ENCODE results near the gene HP. TPM values are rescaled to one million over a fixed set of nuclear protein-coding genes. Genes with fewer than 3 reads are reported as not detected.
A peak's percentile ranks its signal among the peaks of the same experiment; 100 is the strongest.

The HP gene
- total and polyA plus RNA-seq, 10 of the 15 experiments (the other 5 are each of a cell fraction or from before 2014, with no cell fraction given): 10.8 TPM; not detected in 9

DNA sequence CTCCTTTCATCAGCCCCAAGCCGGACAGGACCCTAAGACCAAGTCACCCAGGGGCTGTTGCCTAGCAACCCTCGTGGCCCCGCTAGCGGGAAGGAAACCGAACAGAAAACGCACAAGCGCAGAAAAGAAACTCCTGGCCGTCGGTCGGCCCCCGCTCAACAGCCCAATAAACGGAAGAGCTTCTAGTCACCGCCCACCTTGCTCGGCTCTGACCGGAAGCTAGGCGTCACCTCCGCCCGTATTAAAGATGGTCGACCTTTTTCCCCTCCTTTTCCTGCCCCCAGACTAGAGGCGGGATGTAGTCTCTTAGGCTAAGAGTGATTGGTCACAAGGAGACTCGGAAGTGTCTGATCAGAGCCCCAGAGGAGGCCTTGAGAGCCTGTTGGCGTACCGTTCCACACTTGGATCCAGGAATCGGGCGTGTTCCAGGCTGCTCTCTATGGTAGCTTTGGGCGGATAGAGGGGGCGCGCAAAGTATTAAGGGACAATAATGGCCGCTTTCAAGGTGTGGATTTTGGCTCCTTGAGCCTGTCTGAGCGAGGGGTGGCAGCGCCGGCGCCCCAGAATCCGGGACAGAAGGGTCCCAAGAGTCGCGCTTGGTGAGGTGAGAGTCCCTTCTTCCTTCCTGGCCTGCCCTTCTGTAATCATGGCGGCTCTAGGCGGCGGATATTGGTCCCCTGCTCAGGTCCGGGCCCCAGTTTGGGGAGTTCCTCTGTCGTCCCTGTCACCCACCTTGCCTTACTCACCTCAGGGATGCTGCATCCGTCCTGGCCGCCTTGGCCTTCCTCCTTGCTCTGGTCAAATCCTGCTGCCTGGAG is 39.4 kb downstream of the HP start, which contains the start of the genes DHX38 and TXNL4B (continued):
- TF ChIP-seq, protein P1, sequence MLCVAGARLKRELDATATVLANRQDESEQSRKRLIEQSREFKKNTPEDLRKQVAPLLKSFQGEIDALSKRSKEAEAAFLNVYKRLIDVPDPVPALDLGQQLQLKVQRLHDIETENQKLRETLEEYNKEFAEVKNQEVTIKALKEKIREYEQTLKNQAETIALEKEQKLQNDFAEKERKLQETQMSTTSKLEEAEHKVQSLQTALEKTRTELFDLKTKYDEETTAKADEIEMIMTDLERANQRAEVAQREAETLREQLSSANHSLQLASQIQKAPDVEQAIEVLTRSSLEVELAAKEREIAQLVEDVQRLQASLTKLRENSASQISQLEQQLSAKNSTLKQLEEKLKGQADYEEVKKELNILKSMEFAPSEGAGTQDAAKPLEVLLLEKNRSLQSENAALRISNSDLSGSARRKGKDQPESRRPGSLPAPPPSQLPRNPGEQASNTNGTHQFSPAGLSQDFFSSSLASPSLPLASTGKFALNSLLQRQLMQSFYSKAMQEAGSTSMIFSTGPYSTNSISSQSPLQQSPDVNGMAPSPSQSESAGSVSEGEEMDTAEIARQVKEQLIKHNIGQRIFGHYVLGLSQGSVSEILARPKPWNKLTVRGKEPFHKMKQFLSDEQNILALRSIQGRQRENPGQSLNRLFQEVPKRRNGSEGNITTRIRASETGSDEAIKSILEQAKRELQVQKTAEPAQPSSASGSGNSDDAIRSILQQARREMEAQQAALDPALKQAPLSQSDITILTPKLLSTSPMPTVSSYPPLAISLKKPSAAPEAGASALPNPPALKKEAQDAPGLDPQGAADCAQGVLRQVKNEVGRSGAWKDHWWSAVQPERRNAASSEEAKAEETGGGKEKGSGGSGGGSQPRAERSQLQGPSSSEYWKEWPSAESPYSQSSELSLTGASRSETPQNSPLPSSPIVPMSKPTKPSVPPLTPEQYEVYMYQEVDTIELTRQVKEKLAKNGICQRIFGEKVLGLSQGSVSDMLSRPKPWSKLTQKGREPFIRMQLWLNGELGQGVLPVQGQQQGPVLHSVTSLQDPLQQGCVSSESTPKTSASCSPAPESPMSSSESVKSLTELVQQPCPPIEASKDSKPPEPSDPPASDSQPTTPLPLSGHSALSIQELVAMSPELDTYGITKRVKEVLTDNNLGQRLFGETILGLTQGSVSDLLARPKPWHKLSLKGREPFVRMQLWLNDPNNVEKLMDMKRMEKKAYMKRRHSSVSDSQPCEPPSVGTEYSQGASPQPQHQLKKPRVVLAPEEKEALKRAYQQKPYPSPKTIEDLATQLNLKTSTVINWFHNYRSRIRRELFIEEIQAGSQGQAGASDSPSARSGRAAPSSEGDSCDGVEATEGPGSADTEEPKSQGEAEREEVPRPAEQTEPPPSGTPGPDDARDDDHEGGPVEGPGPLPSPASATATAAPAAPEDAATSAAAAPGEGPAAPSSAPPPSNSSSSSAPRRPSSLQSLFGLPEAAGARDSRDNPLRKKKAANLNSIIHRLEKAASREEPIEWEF (IDR thresholded peaks at IDR 0.05; ENCODE audit: insufficient replicate concordance, low read depth, low read length): no peak
- TF ChIP-seq RAD21 (IDR thresholded peaks at IDR 0.05; ENCODE audit: insufficient read depth, low read depth, low read length) (no peak), KDM1A (IDR thresholded peaks at IDR 0.05; ENCODE audit: borderline replicate concordance) (no peak), ETV6 (conservative IDR thresholded peaks at IDR 0.05 in 1 of 2, IDR thresholded peaks at IDR 0.05 in 1 of 2; ENCODE audit: borderline replicate concordance in 1 of 2, low read depth in 1 of 2) (no peak), RELA (IDR thresholded peaks at IDR 0.05; ENCODE audit: borderline replicate concordance, partially characterized antibody) (no peak), PBX3 (IDR thresholded peaks at IDR 0.05; ENCODE audit: insufficient replicate concordance, low read depth, low read length) (peak; percentile 39), HCFC1 (IDR thresholded peaks at IDR 0.05; ENCODE audit: low read length) (peak; percentile 78), SMAD1 (IDR thresholded peaks at IDR 0.05; ENCODE audit: low read depth, partially characterized antibody) (no peak), NFYB (IDR thresholded peaks at IDR 0.05; ENCODE audit: insufficient read depth, low read depth, low read length) (peak; percentile 73), SIX5 (IDR thresholded peaks at IDR 0.05; ENCODE audit: low read depth, low read length, severe bottlenecking) (peak; percentile 70), NR2C2 (IDR thresholded peaks at IDR 0.05; ENCODE audit: borderline replicate concordance, control insufficient read depth, insufficient read length, low read depth) (no peak), SIN3A (IDR thresholded peaks at IDR 0.05; ENCODE audit: low read depth, low read length) (peak; percentile 78; the same call in 1 of the 2 replicates), ZNF217 (IDR thresholded peaks at IDR 0.05) (no peak), BHLHE40 (IDR thresholded peaks at IDR 0.05; ENCODE audit: borderline replicate concordance in 1 of 2, low read depth in 2 of 2, low read length in 1 of 2) (no peak), ZZZ3 (IDR thresholded peaks at IDR 0.05; ENCODE audit: control insufficient read depth, insufficient read length, low read depth) (no peak), ZNF384 (IDR thresholded peaks at IDR 0.05; ENCODE audit: borderline replicate concordance, low read depth, low read length) (no peak), RB1 (IDR thresholded peaks at IDR 0.05; ENCODE audit: borderline replicate concordance) (no peak), WRNIP1 (IDR thresholded peaks at IDR 0.05; ENCODE audit: borderline replicate concordance, low read depth, low read length) (no peak), YY1 (IDR thresholded peaks at IDR 0.05; ENCODE audit: low read depth, low read length) (peak; percentile 97), SP1 (IDR thresholded peaks at IDR 0.05; ENCODE audit: low read depth, low read length) (peak; percentile 86), RFX5 (IDR thresholded peaks at IDR 0.05; ENCODE audit: low read depth, low read length) (no peak), EED (IDR thresholded peaks at IDR 0.05; ENCODE audit: low read depth) (peak; percentile 73), ASH2L (IDR thresholded peaks at IDR 0.05; ENCODE audit: borderline replicate concordance, low read depth) (no peak), BRCA1 (IDR thresholded peaks at IDR 0.05; ENCODE audit: low read depth, low read length) (no peak)

All from GM12878 (cell line).